GM18519 (cell line): ENCODE measurements around the gene CYP4B1.
"Not testable (repeated sequence)": the region's sequence is repeated elsewhere in the genome, so short reads cannot be mapped to it uniquely, and the experiment has no call there.

Experiments
- ATAC-seq: cut with Tn5 transposase; IDR thresholded peaks from one replicate; pipeline ENCODE4 v1.9.1; 2021; ENCODE audit warnings: mild to moderate bottlenecking, moderate library complexity; ENCODE audit not compliant: unreplicated experiment, low FRiP score

CYP4B1 gene

DNA sequence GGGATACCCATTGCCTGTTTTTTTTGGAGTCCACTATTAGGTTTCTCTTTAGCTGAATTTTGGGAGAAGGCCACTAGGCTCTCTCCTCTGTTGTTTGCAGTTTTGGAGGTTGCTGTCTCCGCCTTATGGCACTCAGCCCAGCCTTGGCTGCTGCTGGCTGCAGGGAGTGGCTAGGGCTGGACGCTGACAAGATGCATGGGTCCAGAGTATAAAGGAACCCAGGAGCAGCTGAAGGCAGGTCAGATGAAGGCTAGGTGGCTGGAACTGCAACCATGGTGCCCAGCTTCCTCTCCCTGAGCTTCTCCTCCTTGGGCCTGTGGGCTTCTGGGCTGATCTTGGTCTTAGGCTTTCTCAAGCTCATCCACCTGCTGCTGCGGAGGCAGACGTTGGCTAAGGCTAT lies at the start of gene CYP4B1:
TSS of gene CYP4B1 (plus strand) at position 237 of the 400 bp plus-strand sequence. CDS start at position 273, 36 bp downstream.
- no peak for ATAC-seq

DNA sequence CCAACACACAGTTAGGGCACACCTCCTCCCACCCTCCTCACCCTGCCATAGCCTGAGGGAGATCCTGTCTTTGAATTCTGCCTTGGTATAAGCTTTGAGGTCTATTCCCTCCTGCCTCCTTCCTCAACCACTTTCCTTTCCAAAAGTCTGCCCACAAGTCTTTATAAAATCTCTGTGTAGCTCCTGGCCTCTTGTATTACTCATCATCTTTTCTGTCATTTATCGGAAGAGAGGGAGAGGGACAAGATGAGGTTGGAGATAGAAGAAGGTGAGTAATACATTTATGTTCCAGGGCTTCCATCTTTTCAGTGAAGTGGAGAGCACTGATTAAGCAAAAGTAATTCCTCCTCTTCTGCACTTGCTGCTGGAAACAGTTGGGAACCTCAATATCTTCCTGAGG lies 49.4 kb upstream of the CYP4B1 start:
- no peak for ATAC-seq

- ATAC-seq: no peak
Observed at GRCh38 chr1:46749921-46750404, 48.9 kb upstream of the CYP4B1 start.

- ATAC-seq: no peak
Observed at GRCh38 chr1:46753985-46754384, 44.9 kb upstream of the CYP4B1 start.

- ATAC-seq: not testable (repeated sequence)
Observed at GRCh38 chr1:46754707-46755106, 44.1 kb upstream of the CYP4B1 start.

GRCh38 chr1:46755121-46755520 lies 43.7 kb upstream of the CYP4B1 start:
- no peak for ATAC-seq

GRCh38 chr1:46757247-46757955 lies 41.4 kb upstream of the CYP4B1 start:
- ATAC-seq: no peak

- no peak for ATAC-seq
Observed at GRCh38 chr1:46757956-46758528, 40.8 kb upstream of the CYP4B1 start.

GRCh38 chr1:46760558-46761166 lies 38.2 kb upstream of the CYP4B1 start:
- ATAC-seq: no peak

DNA sequence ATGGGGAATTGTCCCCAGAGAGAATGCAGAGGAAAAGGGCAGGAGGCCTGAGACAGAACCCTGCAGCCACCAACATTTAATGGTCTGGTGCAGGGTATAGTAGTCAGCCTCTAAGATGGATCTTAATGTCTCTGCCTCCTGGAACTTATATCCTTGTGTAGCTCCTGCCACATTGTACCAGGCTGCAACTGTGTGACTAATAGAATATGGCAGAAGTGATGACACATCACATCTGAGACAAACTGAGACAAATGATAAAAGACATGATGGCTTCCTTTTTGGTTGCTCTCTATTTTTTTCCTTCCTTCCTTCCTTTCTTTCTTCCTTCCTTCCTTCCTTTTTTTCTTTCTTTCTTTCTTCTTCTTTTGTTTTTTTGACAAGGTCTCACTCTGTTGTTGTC lies 37.1 kb upstream of the CYP4B1 start:
- no peak for ATAC-seq

- ATAC-seq: no peak
Observed at GRCh38 chr1:46764402-46764801, 34.4 kb upstream of the CYP4B1 start.

- no peak for ATAC-seq
Observed at GRCh38 chr1:46767649-46768282, 31.1 kb upstream of the CYP4B1 start.

DNA sequence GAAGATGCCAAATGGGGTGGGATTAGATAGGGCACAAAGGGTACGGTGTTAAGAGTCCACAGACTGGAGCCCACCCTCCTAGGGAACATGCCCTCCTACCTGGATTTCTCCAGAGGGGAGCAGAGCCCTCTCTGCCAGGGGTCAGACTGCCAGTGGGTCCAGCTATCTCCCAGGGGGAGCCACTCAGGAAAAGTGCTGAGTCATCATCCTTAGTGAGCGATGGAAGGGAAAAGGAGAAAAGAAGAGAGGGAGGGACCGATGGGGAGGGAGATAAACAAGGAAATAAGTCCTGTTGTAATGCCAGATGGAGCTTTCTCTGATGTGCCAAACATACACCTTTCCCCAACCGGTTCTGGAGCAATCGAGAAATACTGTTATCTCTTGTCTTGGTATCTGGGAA lies 30.4 kb upstream of the CYP4B1 start:
- ATAC-seq: no peak

- ATAC-seq: no peak
Observed at GRCh38 chr1:46769028-46769740, 29.7 kb upstream of the CYP4B1 start.

DNA sequence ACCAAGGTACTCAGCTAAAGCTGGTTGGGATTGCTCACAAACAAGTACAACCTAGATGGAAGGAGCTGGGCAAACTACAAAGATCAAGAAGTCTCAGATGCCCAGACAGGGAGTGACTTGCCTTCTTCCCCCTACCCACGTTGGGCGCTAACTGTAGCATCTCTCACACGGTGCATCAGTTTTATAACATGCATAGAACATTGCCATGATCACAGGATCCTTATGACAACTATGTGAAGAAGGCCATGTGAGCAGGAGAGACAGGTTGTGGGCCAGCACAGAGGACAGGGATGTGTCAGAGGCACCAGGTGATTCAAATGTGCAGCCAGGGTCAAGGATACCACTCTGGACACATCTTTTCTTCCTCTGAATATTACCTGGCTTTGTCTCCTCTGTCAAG lies 28.3 kb upstream of the CYP4B1 start:
- ATAC-seq: no peak

DNA sequence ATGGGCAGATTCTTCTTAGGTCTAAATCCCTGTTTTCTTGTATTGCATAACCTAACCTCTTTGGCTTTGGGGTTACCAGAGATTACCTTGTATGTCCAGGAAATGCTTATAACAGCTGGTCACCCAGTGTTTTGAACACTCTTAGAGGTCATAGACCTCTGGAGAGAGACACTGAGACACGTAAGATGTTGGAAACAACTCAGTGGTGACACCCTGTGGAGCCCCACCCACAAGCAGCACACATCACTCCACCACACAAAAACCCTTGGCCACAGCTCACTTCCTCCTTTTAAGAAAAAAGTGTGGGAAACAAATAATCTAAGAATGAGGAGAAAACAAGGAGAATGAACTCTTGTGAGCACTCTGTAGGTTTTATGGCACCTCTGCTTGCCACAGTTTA lies 26.3 kb upstream of the CYP4B1 start:
- ATAC-seq: no peak

DNA sequence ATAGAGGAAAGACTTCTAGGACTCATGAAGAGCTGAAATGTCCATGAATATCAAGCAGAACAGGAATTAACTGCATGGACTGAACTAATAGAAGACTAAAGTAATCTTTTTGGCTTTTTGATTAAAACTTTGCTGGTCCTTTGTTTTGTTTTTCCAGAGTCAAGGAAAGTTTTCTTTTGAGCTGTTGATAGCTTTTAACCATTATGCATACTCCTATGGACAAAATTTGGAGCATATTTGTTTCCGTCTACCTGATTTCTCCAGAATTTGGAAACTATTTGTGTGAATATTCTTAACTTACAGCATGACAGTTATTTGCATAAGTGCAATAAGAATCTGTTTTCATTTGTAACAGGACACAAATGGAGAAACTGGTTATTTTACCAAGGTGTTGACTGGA lies 24.5 kb upstream of the CYP4B1 start:
- ATAC-seq: no peak

DNA sequence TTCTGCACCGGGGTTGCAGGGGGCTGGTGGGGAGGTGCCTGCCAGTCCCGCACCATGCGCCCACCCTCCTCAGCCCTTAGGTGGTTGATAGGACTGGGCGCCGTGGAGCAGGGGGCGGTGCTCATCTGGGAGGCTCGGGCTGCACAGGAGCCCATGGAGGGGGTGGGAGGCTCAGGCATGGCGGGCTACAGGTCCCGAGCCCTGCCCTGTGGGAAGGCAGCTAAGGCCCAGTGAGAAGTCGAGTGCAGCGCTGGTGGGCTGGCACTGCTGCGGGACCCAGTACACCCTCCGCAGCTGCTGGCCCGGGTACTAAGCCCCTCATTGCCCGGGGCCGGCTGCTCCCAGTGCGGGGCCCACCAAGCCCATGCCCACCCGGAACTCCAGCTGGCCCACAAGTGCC lies 20.4 kb upstream of the CYP4B1 start:
- ATAC-seq: not testable (repeated sequence)

DNA sequence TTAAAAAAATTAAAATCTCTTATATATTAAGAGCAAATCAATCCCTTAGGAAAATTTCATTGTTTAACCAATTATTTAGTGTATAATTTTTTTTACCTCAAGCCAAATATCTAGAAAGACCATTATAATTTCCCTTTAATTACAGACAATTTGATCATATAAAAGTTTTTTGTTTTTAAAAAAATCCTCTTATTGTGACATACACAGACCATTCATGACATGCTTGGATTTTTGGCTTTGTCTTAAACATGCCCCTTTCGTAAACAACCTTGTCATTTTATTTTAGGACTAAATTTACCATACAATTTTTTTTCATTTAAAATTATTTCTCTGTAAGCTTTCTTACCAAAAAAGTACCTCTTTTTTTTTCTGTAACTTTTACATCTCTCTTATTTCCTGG lies 14.2 kb upstream of the CYP4B1 start:
- ATAC-seq: no peak

DNA sequence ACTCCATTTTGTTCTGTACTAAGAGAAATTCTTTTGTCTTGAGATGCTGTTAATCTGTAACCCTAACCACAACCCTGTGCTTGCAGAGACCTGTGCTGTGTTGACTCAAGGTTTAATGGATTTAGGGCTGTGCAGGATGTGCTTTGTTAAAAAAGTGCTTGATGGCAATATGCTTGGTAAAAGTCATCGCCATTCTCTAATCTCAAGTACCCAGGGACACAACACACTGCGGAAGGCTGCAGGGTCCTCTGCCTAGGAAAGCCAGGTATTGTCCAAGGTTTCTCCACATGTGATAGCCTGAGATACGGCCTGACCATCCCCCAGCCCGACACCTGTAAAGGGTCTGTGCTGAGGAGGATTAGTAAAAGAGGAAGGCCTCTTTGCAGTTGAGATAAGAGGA lies 10.2 kb upstream of the CYP4B1 start:
- not testable (repeated sequence) for ATAC-seq
